HEK293T (cell line): Measurements from ENCODE around the gene CTU1.

Experiments used
- FOXK2 ChIP-seq: fragments of 450-650 bp; IDR thresholded peaks from 2 replicates; pipeline ENCODE4 v1.6.1; 2016; ENCODE audit warnings: mild to moderate bottlenecking
- FOXM1 ChIP-seq: fragments of 450-650 bp; IDR thresholded peaks from 2 replicates; pipeline ENCODE4 v1.6.1; 2017; ENCODE audit warnings: mild to moderate bottlenecking, borderline replicate concordance
- SP1 ChIP-seq: fragments of 450-650 bp; IDR thresholded peaks from 2 replicates; pipeline ENCODE4 v1.6.1; 2017
- SUZ12 ChIP-seq: fragments of 450-650 bp; IDR thresholded peaks from 2 replicates; pipeline ENCODE4 v1.6.1; 2016; ENCODE audit warnings: mild to moderate bottlenecking

DNA sequence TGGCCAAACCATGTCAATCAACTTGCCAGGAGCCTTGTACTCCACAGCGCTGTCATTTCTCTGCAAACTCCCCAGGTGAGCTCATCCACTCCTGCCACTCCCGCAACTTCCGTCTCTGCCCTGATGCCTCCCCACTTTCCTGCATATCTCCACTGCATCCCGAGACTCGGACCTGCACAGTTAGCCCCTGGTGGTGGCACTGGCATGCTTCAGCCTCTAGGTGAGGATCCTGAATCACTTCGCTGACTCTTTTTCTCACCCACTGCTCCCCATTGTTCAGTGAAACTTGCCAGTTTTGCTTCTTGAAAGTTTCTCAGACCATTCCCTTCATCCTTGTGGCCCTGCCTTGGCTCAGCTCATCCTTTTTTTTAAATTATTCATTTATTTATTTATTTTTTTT lies 3.4 kb upstream of the CTU1 start:
- TF ChIP-seq SUZ12 (no peak), FOXK2 (no peak), SP1 (no peak), FOXM1 (no peak)
